Upper lobe of left lung (tissue), 4 donors: ENCODE measurements around the gene SPATA1.

Source experiments
- CTCF ChIP-seq, 6 experiments: fragments of 450-650 bp in 4 of 6; fragments of 200-600 bp in 2 of 6; sonication (generic) in 2 of 6; IDR thresholded peaks; one replicate each; pipeline ENCODE4 v1.5.1; 2016 to 2019; ENCODE audit warnings: antibody characterized with exemption in 6 of 6
- POLR2AphosphoS5 ChIP-seq, 2 donors: sonication (generic); formaldehyde crosslinking; IDR thresholded peaks; one replicate each; pipeline ENCODE4 v1.5.1; 2017; ENCODE audit warnings: antibody characterized with exemption in 2 of 2

GRCh38 chr1:84587099-84587498 lies 80.9 kb downstream of the SPATA1 start:
- TF ChIP-seq CTCF (IDR thresholded peaks at IDR 0.05) (no peak), POLR2AphosphoS5 (IDR thresholded peaks at IDR 0.05) (no peak)
